ENCODE measurements around the gene NAV2. TPM values are rescaled to one million over a fixed set of nuclear protein-coding genes. Genes with fewer than 3 reads are reported as not detected.

The NAV2 gene
- total RNA-seq, 2 experiments from 2014 or later: 0.23 to 0.71 TPM

DNA sequence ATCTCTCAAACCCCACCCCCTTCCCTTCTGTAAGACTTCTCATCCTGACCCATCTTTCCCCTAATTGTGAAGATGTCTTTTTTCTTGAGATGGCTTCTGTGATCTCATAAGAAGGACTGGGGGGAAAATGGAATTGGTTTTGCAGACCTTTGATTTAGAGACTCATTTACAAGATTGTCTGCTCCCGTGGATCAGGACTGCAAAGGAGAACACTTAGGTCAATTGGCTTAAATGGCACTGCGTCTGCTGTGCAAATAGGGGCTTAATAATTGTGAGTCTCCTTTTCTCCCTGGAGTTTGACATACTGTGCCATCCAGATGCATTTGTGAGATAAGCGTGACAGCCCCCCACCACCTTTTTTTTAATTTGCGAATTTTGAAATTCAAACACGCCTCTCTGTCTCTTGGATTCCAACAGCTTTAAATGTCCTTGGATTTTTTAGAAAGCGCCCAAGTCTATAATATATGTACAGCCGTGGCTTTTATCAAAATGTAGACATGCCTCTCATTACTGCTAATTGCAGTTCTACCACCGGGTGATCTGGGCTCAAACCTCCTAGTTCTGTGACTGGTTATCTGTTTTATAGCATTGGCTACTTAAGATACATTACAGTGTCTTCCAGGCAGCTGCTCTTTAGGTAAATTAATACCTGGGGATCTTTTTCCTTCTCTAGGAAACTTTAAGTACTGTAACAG is 297.7 kb downstream of the NAV2 start:
- peaks cover 2% of the 10 kb centered on the region for H3K27me3 Mint-ChIP-seq (ENCODE audit: low read depth)
- no peaks in the 10 kb centered on the region for H3K4me1 Mint-ChIP-seq (ENCODE audit: low read depth)
- H3K4me3 Mint-ChIP-seq: no peak overlapping the region
- ChIA-PET CTCF (no interaction called here), POLR2A (no interaction called here)
- H3K9me3 Mint-ChIP-seq (ENCODE audit: insufficient read depth): no peaks in the 10 kb centered on the region
- H3K36me3 Mint-ChIP-seq (ENCODE audit: low read depth): no peaks in the 10 kb centered on the region
- no peak for ATAC-seq
- H3K27ac Mint-ChIP-seq: no peak overlapping the region
- DNase-seq: no peak

DNA sequence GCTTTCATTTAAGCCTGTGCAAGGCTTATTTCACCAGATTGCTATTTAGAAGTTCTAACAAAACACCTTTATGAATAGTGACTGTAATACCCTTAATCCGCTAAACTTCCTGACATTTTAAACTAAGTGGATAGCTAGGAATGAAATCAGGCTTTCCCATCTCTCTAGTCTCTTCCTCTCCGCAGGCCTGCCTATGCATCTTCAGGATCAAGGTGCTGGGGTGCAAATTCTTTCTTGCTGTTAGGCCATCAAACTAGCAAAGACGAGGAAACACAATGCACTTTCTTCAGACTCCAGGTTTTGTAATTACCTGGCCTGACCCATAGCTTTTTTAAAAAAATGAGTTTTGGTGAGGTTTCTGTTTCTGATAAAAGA is 298.2 kb downstream of the NAV2 start:
- no peaks in the 10 kb centered on the region for H3K4me1 Mint-ChIP-seq (ENCODE audit: low read depth)
- ChIA-PET CTCF (no interaction called here), POLR2A (no interaction called here)
- ATAC-seq: no peak
- no peaks in the 10 kb centered on the region for H3K36me3 Mint-ChIP-seq (ENCODE audit: low read depth)
- no peaks in the 10 kb centered on the region for H3K9me3 Mint-ChIP-seq (ENCODE audit: insufficient read depth)
- no peak overlapping the region for H3K27ac Mint-ChIP-seq
- no peak for DNase-seq
- no peak overlapping the region for H3K4me3 Mint-ChIP-seq
- H3K27me3 Mint-ChIP-seq (ENCODE audit: low read depth): peaks cover 2% of the 10 kb centered on the region

DNA sequence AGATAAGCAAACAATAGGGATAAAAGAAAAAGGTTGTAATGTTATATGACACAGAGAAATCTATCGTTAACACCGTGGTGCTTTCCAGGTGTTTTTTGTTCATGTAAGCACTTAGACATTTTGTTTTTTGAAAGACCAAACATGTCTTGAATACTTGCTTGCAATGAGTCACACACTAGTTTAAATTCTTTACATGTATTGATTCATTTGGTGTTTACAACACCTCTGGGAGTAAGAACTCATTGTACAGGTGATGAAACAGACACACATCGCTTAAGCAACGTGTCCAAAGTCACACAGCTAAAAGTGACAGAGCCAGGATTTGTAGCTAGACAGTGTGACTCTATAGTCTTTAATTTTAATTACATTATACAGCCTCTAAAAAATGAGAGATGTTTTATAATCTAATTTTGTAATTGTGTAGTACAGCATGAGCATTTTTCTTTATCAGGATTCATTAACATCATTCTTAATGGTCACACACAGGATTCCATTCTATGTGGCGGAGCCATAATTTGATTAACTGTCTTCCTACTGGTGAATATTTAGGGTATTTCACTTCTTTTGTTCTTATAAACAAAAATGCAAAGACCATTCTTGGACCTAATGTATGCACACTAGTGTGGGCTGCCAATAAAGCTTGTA is 298.8 kb downstream of the NAV2 start:
- Mint-ChIP-seq H3K27ac (no peak overlapping the region), H3K36me3 (ENCODE audit: low read depth) (no peaks in the 10 kb centered on the region), H3K4me3 (no peak overlapping the region), H3K9me3 (ENCODE audit: insufficient read depth) (no peaks in the 10 kb centered on the region), H3K27me3 (ENCODE audit: low read depth) (peaks cover 2% of the 10 kb centered on the region), H3K4me1 (ENCODE audit: low read depth) (no peaks in the 10 kb centered on the region)
- ATAC-seq: no peak
- POLR2A ChIA-PET: no interaction called here
- CTCF ChIA-PET: no interaction called here
- DNase-seq: no peak

DNA sequence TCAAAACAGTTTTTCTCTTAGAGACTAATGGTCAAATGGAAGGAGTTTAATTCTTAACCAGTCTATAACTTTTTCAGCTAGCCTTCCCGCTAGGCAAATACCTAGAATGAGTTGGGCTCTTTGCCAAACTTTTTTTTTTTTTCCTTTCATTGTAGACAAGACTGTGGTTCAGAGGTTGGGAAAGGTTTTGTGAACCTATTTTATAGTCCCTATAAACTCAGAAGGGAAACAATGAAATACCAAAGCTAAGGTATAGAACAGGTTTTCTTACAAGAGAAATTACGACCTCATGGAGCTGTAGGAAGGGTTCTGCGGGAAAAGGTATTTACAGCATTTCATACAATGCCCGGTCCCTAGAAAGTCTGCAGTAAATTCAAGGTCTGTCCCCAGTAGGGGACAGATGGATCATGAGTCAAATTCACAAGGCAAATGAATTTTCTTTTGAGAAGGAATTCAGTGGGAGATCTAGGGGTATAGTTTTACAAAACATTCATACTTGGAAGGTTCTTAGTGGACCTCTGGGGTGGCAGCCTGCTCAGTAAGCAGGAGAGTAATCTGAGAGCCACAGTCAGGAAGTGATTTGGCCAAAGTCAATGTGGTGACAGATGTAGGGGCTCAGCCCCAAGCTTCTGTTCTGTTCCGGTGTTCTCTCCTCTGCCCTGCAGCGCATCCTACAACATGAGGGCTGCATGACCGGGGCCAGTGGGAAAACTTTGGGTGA is 300.9 kb downstream of the NAV2 start:
- POLR2A ChIA-PET: no interaction called here
- Mint-ChIP-seq H3K4me1 (ENCODE audit: low read depth) (no peaks in the 10 kb centered on the region), H3K27me3 (ENCODE audit: low read depth) (peaks cover 2% of the 10 kb centered on the region), H3K9me3 (ENCODE audit: insufficient read depth) (no peaks in the 10 kb centered on the region), H3K4me3 (no peak overlapping the region), H3K36me3 (ENCODE audit: low read depth) (no peaks in the 10 kb centered on the region), H3K27ac (no peak overlapping the region)
- CTCF ChIA-PET: no interaction called here
- ATAC-seq (no peak), DNase-seq (no peak)

DNA sequence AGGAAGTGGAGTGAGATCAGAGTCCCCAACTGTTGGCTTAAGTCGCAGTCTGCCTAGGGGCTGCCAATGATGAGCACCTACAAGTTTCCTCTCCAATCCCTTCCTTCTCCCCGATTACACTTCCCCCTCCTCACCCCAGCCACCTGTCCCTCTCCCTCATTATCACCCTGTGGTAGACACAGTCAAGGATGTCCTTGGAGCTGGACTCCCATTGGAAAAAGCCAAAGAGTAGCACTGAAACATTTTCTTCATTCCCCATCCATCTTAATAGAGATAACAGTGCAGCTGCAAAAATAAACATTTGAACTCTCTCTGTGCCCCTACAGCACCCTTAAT is 301.4 kb downstream of the NAV2 start:
- Mint-ChIP-seq H3K9me3 (ENCODE audit: insufficient read depth) (no peaks in the 10 kb centered on the region), H3K4me3 (no peak overlapping the region), H3K27me3 (ENCODE audit: low read depth) (peaks cover 2% of the 10 kb centered on the region), H3K36me3 (ENCODE audit: low read depth) (no peaks in the 10 kb centered on the region), H3K4me1 (ENCODE audit: low read depth) (no peaks in the 10 kb centered on the region), H3K27ac (no peak overlapping the region)
- DNase-seq (no peak), ATAC-seq (no peak)
- CTCF ChIA-PET: no interaction called here
- POLR2A ChIA-PET: no interaction called here

DNA sequence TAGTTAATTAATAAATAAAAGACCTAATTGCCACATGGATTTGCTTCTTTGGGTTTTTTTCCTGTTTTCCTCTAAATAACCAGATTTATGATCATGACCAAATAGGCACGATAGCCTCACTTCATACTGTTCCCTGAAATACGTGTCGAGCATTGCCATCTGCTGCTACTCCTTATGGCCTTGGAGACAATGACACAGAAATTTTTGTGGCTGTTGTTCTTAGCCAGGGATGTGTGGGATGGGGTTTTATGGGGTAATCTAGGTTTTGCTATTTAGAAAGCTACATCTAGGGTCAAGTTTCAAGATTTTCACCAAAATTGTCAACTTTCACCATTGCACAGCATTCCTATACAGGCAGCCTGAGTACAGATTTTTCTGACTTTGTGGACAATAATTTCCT is 302.5 kb downstream of the NAV2 start:
- no peak for ATAC-seq
- Mint-ChIP-seq H3K36me3 (ENCODE audit: low read depth) (no peaks in the 10 kb centered on the region), H3K27ac (no peak overlapping the region), H3K4me3 (no peak overlapping the region), H3K4me1 (ENCODE audit: low read depth) (no peaks in the 10 kb centered on the region), H3K9me3 (ENCODE audit: insufficient read depth) (no peaks in the 10 kb centered on the region), H3K27me3 (ENCODE audit: low read depth) (peaks cover 2% of the 10 kb centered on the region)
- CTCF ChIA-PET: no interaction called here
- DNase-seq: no peak
- POLR2A ChIA-PET: no interaction called here

DNA sequence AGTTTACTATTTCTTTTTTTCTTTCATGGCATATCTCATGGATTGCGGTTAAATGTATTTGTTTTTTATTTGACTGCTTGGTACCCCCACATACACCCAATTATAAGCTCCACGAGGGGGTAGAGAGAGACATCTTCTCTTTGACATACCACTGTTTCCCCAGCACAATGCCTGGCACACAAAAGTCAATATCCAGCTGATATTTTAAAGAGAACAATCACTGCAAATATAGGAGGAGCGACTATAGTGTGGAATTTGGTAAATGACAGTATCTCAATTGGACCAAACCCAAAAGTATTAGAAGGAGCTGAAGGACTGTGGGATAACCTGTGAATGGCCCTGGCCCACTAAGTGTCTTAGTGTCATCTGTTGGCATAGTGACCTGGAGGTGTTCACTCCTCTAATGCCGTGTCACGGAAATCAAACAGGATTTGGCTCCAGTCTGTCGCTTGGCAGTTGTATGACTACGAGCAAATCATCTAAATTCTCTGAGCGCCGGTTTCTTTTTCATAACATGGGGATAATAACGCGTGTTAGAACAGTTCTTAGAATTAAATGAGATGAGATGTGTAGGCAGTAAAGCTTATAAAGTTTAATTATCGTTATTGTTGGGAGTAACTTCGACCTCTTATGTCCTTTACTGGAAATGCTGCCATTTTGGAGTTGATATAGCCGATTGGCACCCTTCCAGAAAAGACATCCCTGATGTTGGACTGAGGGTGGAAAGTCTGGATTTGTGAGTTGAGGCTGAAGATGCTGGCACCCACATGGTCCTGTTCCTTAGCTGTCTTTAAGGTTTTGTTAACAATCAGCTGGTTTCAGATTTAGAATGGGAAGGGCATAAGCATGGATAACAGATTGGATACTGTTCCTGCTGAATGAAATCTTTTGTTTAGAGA is 303.1 kb downstream of the NAV2 start:
- H3K4me3 Mint-ChIP-seq: no peak overlapping the region
- POLR2A ChIA-PET: interaction anchor here (1.0 kb wide), 1 partner anchor 9 kb away, joined by 3 read pairs; no protein-coding TSS in a partner anchor
- H3K4me1 Mint-ChIP-seq (ENCODE audit: low read depth): no peaks in the 10 kb centered on the region
- no peak overlapping the region for H3K27ac Mint-ChIP-seq
- ATAC-seq (no peak), DNase-seq (no peak)
- H3K9me3 Mint-ChIP-seq (ENCODE audit: insufficient read depth): no peaks in the 10 kb centered on the region
- peaks cover 2% of the 10 kb centered on the region for H3K27me3 Mint-ChIP-seq (ENCODE audit: low read depth)
- CTCF ChIA-PET: no interaction called here
- H3K36me3 Mint-ChIP-seq (ENCODE audit: low read depth): no peaks in the 10 kb centered on the region

DNA sequence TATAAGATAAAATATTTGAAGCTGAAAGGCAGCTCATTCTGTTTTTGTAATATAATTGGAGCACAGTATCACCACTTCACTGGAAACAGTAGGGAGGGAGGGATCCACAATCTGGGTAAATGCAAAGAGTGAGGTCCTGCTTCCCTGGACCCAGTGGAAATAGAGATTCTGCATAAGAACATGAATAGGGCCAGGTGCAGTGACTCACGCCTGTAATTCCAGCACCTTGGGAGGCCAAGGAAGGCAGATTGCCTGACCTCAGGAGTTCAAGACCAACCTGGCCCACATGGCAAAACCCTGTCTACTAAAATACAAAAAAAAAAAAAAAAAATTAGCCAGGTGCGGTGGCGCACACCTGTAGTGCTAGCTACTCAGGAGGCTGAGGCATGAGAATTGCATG is 303.9 kb downstream of the NAV2 start:
- no peaks in the 10 kb centered on the region for H3K36me3 Mint-ChIP-seq (ENCODE audit: low read depth)
- ATAC-seq (no peak), DNase-seq (no peak)
- H3K9me3 Mint-ChIP-seq (ENCODE audit: insufficient read depth): no peaks in the 10 kb centered on the region
- no peak overlapping the region for H3K4me3 Mint-ChIP-seq
- no peaks in the 10 kb centered on the region for H3K4me1 Mint-ChIP-seq (ENCODE audit: low read depth)
- H3K27me3 Mint-ChIP-seq (ENCODE audit: low read depth): peaks cover 2% of the 10 kb centered on the region
- H3K27ac Mint-ChIP-seq: no peak overlapping the region
- CTCF ChIA-PET: no interaction called here
- POLR2A ChIA-PET: interaction anchor here (1.0 kb wide), 1 partner anchor 9 kb away, joined by 3 read pairs; no protein-coding TSS in a partner anchor

DNA sequence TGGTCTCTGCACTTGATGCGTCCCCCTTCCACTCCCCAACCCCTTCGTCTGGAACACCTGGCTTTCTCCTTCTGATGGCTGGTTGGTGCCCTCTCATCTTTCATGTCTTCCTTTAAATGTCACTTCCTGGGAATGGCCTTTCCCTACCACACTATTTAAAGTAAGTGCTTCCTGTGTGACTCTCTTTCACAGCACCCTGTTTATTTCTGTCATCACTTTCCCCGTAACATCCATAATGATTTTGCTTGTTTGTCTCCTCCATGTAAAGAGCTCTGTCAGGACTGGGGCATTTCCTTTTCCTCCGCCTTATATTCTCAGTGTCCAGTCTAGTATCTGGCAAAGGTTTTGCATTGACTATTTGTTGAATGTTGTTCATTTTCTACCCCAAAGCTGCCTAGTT is 304.7 kb downstream of the NAV2 start:
- ChIA-PET POLR2A (no interaction called here), CTCF (no interaction called here)
- Mint-ChIP-seq H3K9me3 (ENCODE audit: insufficient read depth) (no peaks in the 10 kb centered on the region), H3K4me1 (ENCODE audit: low read depth) (no peaks in the 10 kb centered on the region), H3K36me3 (ENCODE audit: low read depth) (no peaks in the 10 kb centered on the region), H3K27me3 (ENCODE audit: low read depth) (peaks cover 2% of the 10 kb centered on the region), H3K4me3 (no peak overlapping the region), H3K27ac (no peak overlapping the region)
- DNase-seq: no peak
- ATAC-seq: no peak

DNA sequence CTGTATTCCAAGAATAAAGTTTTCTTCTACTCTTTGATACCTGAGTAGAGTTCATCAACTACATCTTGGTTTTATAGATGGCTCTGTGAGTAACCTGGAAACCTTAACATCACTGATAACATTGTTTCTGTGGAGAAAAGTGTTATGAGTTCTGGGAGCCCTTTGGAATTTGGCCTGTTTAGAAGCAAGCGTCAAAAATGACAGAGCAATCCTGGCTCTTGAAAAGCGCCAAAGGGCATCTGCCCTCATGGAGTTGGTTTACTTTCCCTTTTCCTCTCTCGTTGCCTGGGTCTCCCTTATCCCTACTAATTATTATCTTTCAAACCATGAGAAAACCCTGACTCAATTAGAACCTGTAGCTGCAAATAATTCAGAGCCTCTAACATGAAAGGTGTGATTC is 307.6 kb downstream of the NAV2 start:
- no peaks in the 10 kb centered on the region for H3K36me3 Mint-ChIP-seq (ENCODE audit: low read depth)

DNA sequence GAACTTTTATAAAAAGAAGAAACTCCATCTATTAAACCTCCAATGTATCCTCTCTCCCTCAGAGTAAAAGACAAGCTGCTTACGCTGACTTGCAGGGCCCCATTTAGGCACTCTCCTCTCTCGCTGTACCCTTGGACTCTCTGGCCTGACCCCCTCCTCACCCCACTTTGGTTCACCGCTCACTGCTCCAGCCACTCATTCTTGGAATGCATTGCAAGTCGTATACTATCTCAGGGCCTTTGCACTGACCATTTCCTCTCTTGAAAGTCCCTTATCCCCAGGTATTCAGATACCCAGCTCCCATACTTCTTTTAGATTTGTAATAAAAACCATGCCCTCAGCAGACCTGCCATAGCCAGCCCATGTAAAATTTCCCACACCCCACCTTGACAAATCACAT is 308.1 kb downstream of the NAV2 start:
- no peak overlapping the region for H3K27ac Mint-ChIP-seq
- ChIA-PET POLR2A (no interaction called here), CTCF (no interaction called here)
- ATAC-seq (no peak), DNase-seq (no peak)
- no peaks in the 10 kb centered on the region for H3K36me3 Mint-ChIP-seq (ENCODE audit: low read depth)
- H3K4me1 Mint-ChIP-seq (ENCODE audit: low read depth): no peaks in the 10 kb centered on the region
- H3K27me3 Mint-ChIP-seq (ENCODE audit: low read depth): peaks cover 2% of the 10 kb centered on the region
- no peaks in the 10 kb centered on the region for H3K9me3 Mint-ChIP-seq (ENCODE audit: insufficient read depth)
- H3K4me3 Mint-ChIP-seq: no peak overlapping the region

More for the DNA sequence above, 307.6 kb downstream of the NAV2 start:
- ChIA-PET POLR2A (no interaction called here), CTCF (no interaction called here)
- H3K27ac Mint-ChIP-seq: no peak overlapping the region
- H3K9me3 Mint-ChIP-seq (ENCODE audit: insufficient read depth): no peaks in the 10 kb centered on the region
- no peak overlapping the region for H3K4me3 Mint-ChIP-seq
- DNase-seq (no peak), ATAC-seq (no peak)
- no peaks in the 10 kb centered on the region for H3K4me1 Mint-ChIP-seq (ENCODE audit: low read depth)
- peaks cover 2% of the 10 kb centered on the region for H3K27me3 Mint-ChIP-seq (ENCODE audit: low read depth)

DNA sequence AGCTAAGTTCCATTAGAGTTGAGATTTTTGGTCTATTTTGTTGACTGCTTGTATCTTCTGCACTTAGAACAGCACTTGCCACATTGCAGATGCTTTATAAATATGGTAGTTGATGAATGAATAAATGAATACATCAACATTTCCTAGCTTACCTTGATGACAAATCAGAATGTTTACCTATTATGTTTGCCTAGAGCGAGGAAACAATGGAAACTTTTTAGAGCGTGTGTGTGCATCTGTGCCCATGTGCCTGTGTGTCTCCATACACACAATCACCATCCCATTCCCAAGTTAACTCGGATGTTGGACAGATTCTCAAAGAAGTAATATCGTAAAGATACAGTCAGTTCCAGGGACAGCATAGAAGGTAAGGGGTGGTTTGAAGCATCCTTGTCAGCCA is 308.6 kb downstream of the NAV2 start:
- no peak for DNase-seq
- CTCF ChIA-PET: no interaction called here
- no peak for ATAC-seq
- no peak overlapping the region for H3K27ac Mint-ChIP-seq
- peaks cover 2% of the 10 kb centered on the region for H3K27me3 Mint-ChIP-seq (ENCODE audit: low read depth)
- H3K36me3 Mint-ChIP-seq (ENCODE audit: low read depth): no peaks in the 10 kb centered on the region
- POLR2A ChIA-PET: no interaction called here
- no peaks in the 10 kb centered on the region for H3K4me1 Mint-ChIP-seq (ENCODE audit: low read depth)
- H3K4me3 Mint-ChIP-seq: no peak overlapping the region
- H3K9me3 Mint-ChIP-seq (ENCODE audit: insufficient read depth): no peaks in the 10 kb centered on the region
